Panc1 (cell line): Measurements from ENCODE around the gene CRADD. TPM values are rescaled to one million over a fixed set of nuclear protein-coding genes. Genes with fewer than 3 reads are reported as not detected.

Experiments
- ATAC-seq: fragments of 200-7000 bp; cut with Tn5 transposase; 2 replicates; pipeline ENCODE4 v1.9.1; 2020; ENCODE audit warnings: mild to moderate bottlenecking, moderate library complexity
- BruUV-seq: library from RNA; stranded (reverse); fragments of 400-500 nt; replicated peaks from 2 replicates; lab custom pipeline; 2021; lab: Mats Ljungman, UMichigan
- CTCF ChIA-PET: fragments of 300-600 bp; sonication (Branson Sonifier 250); formaldehyde crosslinking; loops from one replicate; lab custom pipeline; 2022; ENCODE audit warnings: antibody characterized with exemption; lab: Charles Lee
- POLR2A ChIA-PET: fragments of 300-600 bp; sonication (Branson Sonifier 250); formaldehyde crosslinking; loops from one replicate; lab custom pipeline; 2022; ENCODE audit warnings: antibody characterized with exemption; lab: Charles Lee
- DNase-seq: peaks from one replicate; pipeline ENCODE4 v3.0.0-alpha.2; 2010; ENCODE audit warnings: low read depth, low spot score
- H3K27ac ChIP-seq: 2 replicates; pipeline ENCODE4 v1.5.1; 2011; ENCODE audit warnings: mild to moderate bottlenecking, low read length, inconsistent platforms
- H3K27me3 ChIP-seq: fragments of 200-500 bp; sonication (Bioruptor generic); 2 replicates; pipeline ENCODE4 v1.6.0; 2014; ENCODE audit warnings: low read length, inconsistent platforms; ENCODE audit not compliant: control insufficient read depth, insufficient read depth
- H3K36me3 ChIP-seq: fragments of 200-500 bp; sonication (Bioruptor generic); 2 replicates; pipeline ENCODE4 v1.5.1; 2014; ENCODE audit warnings: inconsistent platforms, mild to moderate bottlenecking, low read length, moderate library complexity; ENCODE audit not compliant: control insufficient read depth, insufficient read depth
- H3K4me1 ChIP-seq: 2 replicates; pipeline ENCODE4 v1.5.1; 2011; ENCODE audit warnings: inconsistent platforms, mild to moderate bottlenecking, low read length, moderate library complexity; ENCODE audit not compliant: control insufficient read depth, insufficient read depth
- H3K4me3 ChIP-seq, 2 experiments: 2 replicates each; pipeline ENCODE4 v1.5.1; 2011 to 2012; ENCODE audit warnings: low read depth in 2 of 2, low read length in 2 of 2, mild to moderate bottlenecking in 2 of 2, inconsistent platforms in 1 of 2, moderate library complexity in 1 of 2
- H3K9me3 ChIP-seq: fragments of 200-500 bp; sonication (Bioruptor generic); 2 replicates; pipeline ENCODE4 v1.5.1; 2014; ENCODE audit warnings: low read depth, mild to moderate bottlenecking, inconsistent platforms, low read length, moderate library complexity; ENCODE audit not compliant: control insufficient read depth, insufficient read depth
- CTCF ChIP-seq: fragments of 450-650 bp; IDR thresholded peaks from 2 replicates; pipeline ENCODE4 v1.5.1; 2017; ENCODE audit warnings: mild to moderate bottlenecking
- POLR2AphosphoS5 ChIP-seq: IDR thresholded peaks from 2 replicates; pipeline ENCODE4 v1.6.1; 2012; ENCODE audit warnings: mild to moderate bottlenecking, low read depth, low read length, moderate library complexity
- REST ChIP-seq, 2 experiments: IDR thresholded peaks; 2 replicates each; pipeline ENCODE4 v1.6.1; 2011 to 2012; ENCODE audit warnings: low read depth in 2 of 2, control low read depth in 1 of 2, low read length in 1 of 2, mild to moderate bottlenecking in 1 of 2, moderate library complexity in 1 of 2; ENCODE audit not compliant: insufficient read depth in 1 of 2
- SIN3A ChIP-seq: IDR thresholded peaks from 2 replicates; pipeline ENCODE4 v1.6.1; 2012; ENCODE audit warnings: low read depth, mild to moderate bottlenecking, low read length, moderate library complexity, borderline replicate concordance; ENCODE audit not compliant: insufficient read depth
- TCF7L2 ChIP-seq: IDR thresholded peaks from 2 replicates; pipeline ENCODE4 v1.6.1; 2011; ENCODE audit warnings: mild to moderate bottlenecking, low read depth, low read length, inconsistent platforms
- in situ Hi-C: cut with HindIII; loops from 2 replicates; pipeline ENCODE4 v1.10.0; 2016; ENCODE audit warnings: low sequenced_read_pairs, low pct_unique_long_range_greater_than_20kb
- intact Hi-C: fragments of 100-400 bp; cut with micrococcal nuclease; formaldehyde crosslinking; loops from one replicate; pipeline ENCODE4 v1.10.0; 2022; ENCODE audit not compliant: unreplicated experiment
- total RNA-seq: library from RNA; stranded (reverse); gene quantifications from one replicate; pipeline ENCODE4 v1.2.1, GENCODE V29; 2021; ENCODE audit not compliant: unreplicated experiment

Gene CRADD
- total RNA-seq, 1 experiment from 2014 or later = 7.0 TPM

- ChIA-PET CTCF (no interaction called here), POLR2A (interaction anchor here (0.7 kb wide), 1 partner anchor 139 kb away, joined by 4 read pairs; no protein-coding TSS in a partner anchor)
- peak overlapping the region; percentile 93 for H3K27ac ChIP-seq
- no peaks in the 10 kb centered on the region for H3K36me3 ChIP-seq
- ATAC-seq = no peak
- peaks cover 27% of the 10 kb centered on the region for H3K4me1 ChIP-seq
- intact Hi-C loops = no loop called here
- BruUV-seq = no TSS peak
- in situ Hi-C loops = no loop called here
- no peak overlapping the region for H3K4me3 ChIP-seq
- H3K9me3 ChIP-seq = peaks cover 8% of the 10 kb centered on the region; the same call in 1 of the 2 replicates
- no peak for TF ChIP-seq SIN3A
- no peak for TF ChIP-seq CTCF
- TF ChIP-seq REST (IDR thresholded peaks at IDR 0.05; ENCODE audit: insufficient read depth in 1 of 2, low read depth in 2 of 2, low read length in 1 of 2) = no peak
- H3K27me3 ChIP-seq = no peaks in the 10 kb centered on the region
- DNase-seq = no peak
These were observed 109.7 kb downstream of the CRADD start for GRCh38 chr12:93786656-93787397.

- no peak overlapping the region for H3K4me3 ChIP-seq
- H3K27me3 ChIP-seq = no peaks in the 10 kb centered on the region
- no TSS peak for BruUV-seq
- CTCF ChIA-PET = no interaction called here
- DNase-seq (no peak), ATAC-seq (no peak)
- POLR2A ChIA-PET = no interaction called here
- intact Hi-C loops = no loop called here
- no peak for TF ChIP-seq REST (IDR thresholded peaks at IDR 0.05; ENCODE audit: insufficient read depth in 1 of 2, low read depth in 2 of 2, low read length in 1 of 2)
- no peak for TF ChIP-seq TCF7L2
- no peak for TF ChIP-seq POLR2AphosphoS5
- TF ChIP-seq SIN3A = no peak
- no peak for TF ChIP-seq CTCF
- peak overlapping the region; percentile 25; the same call in 1 of the 2 replicates for H3K27ac ChIP-seq
- H3K36me3 ChIP-seq = no peaks in the 10 kb centered on the region
- peaks cover 24% of the 10 kb centered on the region for H3K4me1 ChIP-seq
- H3K9me3 ChIP-seq = peaks cover 8% of the 10 kb centered on the region; the same call in 1 of the 2 replicates
- in situ Hi-C loops = no loop called here
These were observed 111.7 kb downstream of the CRADD start for GRCh38 chr12:93788853-93789252.
